HEK293 (cell line): ENCODE results near the gene PAQR8.
"Not testable (repeated sequence)": the region's sequence is repeated elsewhere in the genome, so short reads cannot be mapped to it uniquely, and the experiment has no call there.

Source experiments
- CTCF ChIA-PET: fragments of 350-600 bp; formaldehyde crosslinking; extraction: SDS; loops from one replicate; lab custom pipeline; 2021; ENCODE audit warnings: antibody characterized with exemption; lab: Yijun Ruan, JAX
- POLR2A ChIA-PET: fragments of 300-600 bp; formaldehyde crosslinking; extraction: SDS; loops from one replicate; lab custom pipeline; 2020; ENCODE audit warnings: antibody characterized with exemption, inconsistent platforms; lab: Yijun Ruan, JAX
- H3K27ac ChIP-seq: fragments of 200-500 bp; sonication (Bioruptor generic); 2 replicates; pipeline ENCODE4 v1.5.1; 2014; ENCODE audit warnings: low read depth, low read length, control low read depth, inconsistent platforms; ENCODE audit errors: extremely low read depth
- H3K36me3 ChIP-seq, 2 experiments: fragments of 200-500 bp in 1 of 2; sonication (Bioruptor generic) in 1 of 2; 1 replicate in 1 of 2; 2 replicates in 1 of 2; pipeline ENCODE4 v1.5.1; 2014 to 2017; ENCODE audit warnings: inconsistent platforms in 2 of 2, low read length in 2 of 2; ENCODE audit not compliant: control insufficient read depth in 2 of 2, insufficient read depth in 1 of 2
- H3K4me1 ChIP-seq: fragments of 200-500 bp; sonication (Bioruptor generic); 2 replicates; pipeline ENCODE4 v1.5.1; 2014; ENCODE audit warnings: mild to moderate bottlenecking, low read length, inconsistent platforms; ENCODE audit not compliant: control insufficient read depth, insufficient read depth
- H3K4me3 ChIP-seq: 2 replicates; pipeline ENCODE4 v1.5.1; 2011; ENCODE audit warnings: low read depth, mild to moderate bottlenecking, control low read depth, low read length, moderate library complexity
- H3K9me3 ChIP-seq: fragments of 200-500 bp; sonication (Bioruptor generic); 2 replicates; pipeline ENCODE4 v1.5.1; 2014; ENCODE audit warnings: low read depth, low read length, inconsistent platforms; ENCODE audit not compliant: control insufficient read depth, insufficient read depth
- FEZF1 ChIP-seq: fragments of 450-650 bp; formaldehyde crosslinking; IDR thresholded peaks from 2 replicates; pipeline ENCODE4 v1.5.1; 2016; ENCODE audit warnings: missing biosample characterization, missing genetic modification characterization
- PRDM6 ChIP-seq: fragments of 450-650 bp; formaldehyde crosslinking; IDR thresholded peaks from 2 replicates; pipeline ENCODE4 v1.5.1; 2017; ENCODE audit warnings: missing biosample characterization, missing genetic modification characterization
- REST ChIP-seq: fragments of 450-650 bp; formaldehyde crosslinking; IDR thresholded peaks from 2 replicates; pipeline ENCODE4 v1.5.1; 2016; ENCODE audit warnings: missing biosample characterization, missing genetic modification characterization
- ZNF121 ChIP-seq: fragments of 450-650 bp; formaldehyde crosslinking; IDR thresholded peaks from 2 replicates; pipeline ENCODE4 v1.5.1; 2016; ENCODE audit warnings: missing biosample characterization, missing genetic modification characterization
- ZNF2 ChIP-seq: fragments of 450-650 bp; formaldehyde crosslinking; IDR thresholded peaks from 2 replicates; pipeline ENCODE4 v1.5.1; 2016; ENCODE audit warnings: missing biosample characterization, missing genetic modification characterization
- ZNF521 ChIP-seq: fragments of 450-650 bp; formaldehyde crosslinking; IDR thresholded peaks from 2 replicates; pipeline ENCODE4 v1.5.1; 2017; ENCODE audit warnings: missing biosample characterization, mild to moderate bottlenecking, missing genetic modification characterization
- ZNF639 ChIP-seq: fragments of 450-650 bp; formaldehyde crosslinking; IDR thresholded peaks from 2 replicates; pipeline ENCODE4 v1.5.1; 2016; ENCODE audit warnings: missing biosample characterization, missing genetic modification characterization
- ZSCAN16 ChIP-seq: fragments of 450-650 bp; formaldehyde crosslinking; IDR thresholded peaks from 2 replicates; pipeline ENCODE4 v1.5.1; 2016; ENCODE audit warnings: missing biosample characterization, missing genetic modification characterization
- ZSCAN4 ChIP-seq: fragments of 450-650 bp; formaldehyde crosslinking; IDR thresholded peaks from 2 replicates; pipeline ENCODE4 v1.5.1; 2017; ENCODE audit warnings: missing biosample characterization, missing genetic modification characterization

Gene PAQR8

GRCh38 chr6:52388119-52388518 lies 26.2 kb downstream of the PAQR8 start:
- H3K36me3 ChIP-seq, H3K4me1 ChIP-seq, POLR2A ChIA-PET, H3K27ac ChIP-seq, H3K9me3 ChIP-seq, H3K4me3 ChIP-seq: not testable (repeated sequence)
- CTCF ChIA-PET: interaction anchor here (0.6 to 1.4 kb wide), 4 partner anchors 12 to 224 kb away, joined by 3 to 4 read pairs (median 4); no protein-coding TSS in a partner anchor
- TF ChIP-seq ZNF121 (tag by site-specific recombination) (0 out of 2 replicates have a peak, but pooled peaks have one; percentile 19), REST (peak; percentile 29; the same call in 1 of the 2 replicates)

GRCh38 chr6:52388790-52389189 lies 26.8 kb downstream of the PAQR8 start:
- Histone ChIP-seq H3K9me3 (no peaks in the 10 kb centered on the region), H3K27ac (no peak overlapping the region), H3K36me3 (no peaks in the 10 kb centered on the region), H3K4me3 (no peak overlapping the region), H3K4me1 (peaks cover 5% of the 10 kb centered on the region)
- TF ChIP-seq PRDM6 (tag by site-specific recombination) (0 out of 2 replicates have a peak, but pooled peaks have one; percentile 30), ZNF2 (tag by site-specific recombination) (no peak)
- POLR2A ChIA-PET: no interaction called here
- CTCF ChIA-PET: interaction anchor here (0.7 to 3.3 kb wide), 4 partner anchors 12 to 225 kb away, joined by 3 to 32 read pairs (median 16); partner anchors contain the start of gene MCM3

GRCh38 chr6:52389264-52389625 lies 27.3 kb downstream of the PAQR8 start:
- Histone ChIP-seq H3K36me3 (no peaks in the 10 kb centered on the region), H3K4me1 (peaks cover 5% of the 10 kb centered on the region)
- TF ChIP-seq ZNF639 (tag by site-specific recombination) (no peak), FEZF1 (tag by site-specific recombination) (no peak), ZSCAN4 (no peak), ZNF521 (no peak), ZSCAN16 (tag by site-specific recombination) (peak; percentile 71; the same call in 1 of the 2 replicates)
- TF ChIP-seq, all 188 proteins: peak for 1
- CTCF ChIA-PET: interaction anchor here (0.6 to 3.3 kb wide), 9 partner anchors 9 to 276 kb away, joined by 3 to 32 read pairs (median 4); partner anchors contain the start of gene MCM3
- POLR2A ChIA-PET: interaction anchor here (0.6 to 2.2 kb wide), 3 partner anchors 30 to 217 kb away, joined by 3 to 11 read pairs (median 4); partner anchors contain the start of genes EFHC1 and MCM3
- Histone ChIP-seq H3K4me3 (no peak overlapping the region), H3K9me3 (no peaks in the 10 kb centered on the region), H3K27ac (no peak overlapping the region)
